Activated CD4-positive, alpha-beta memory T cell treated with anti-CD3 and anti-CD28 coated beads for 36 hours (primary cell): ENCODE data around the gene ZNF79. TPM values are rescaled to one million over a fixed set of nuclear protein-coding genes. Genes with fewer than 3 reads are reported as not detected.

Source experiments
- CTCF ChIA-PET: fragments of 350-600 bp; sonication (Branson Sonifier 250); formaldehyde crosslinking; loops from one replicate; lab custom pipeline; 2021; ENCODE audit warnings: antibody characterized with exemption, inconsistent platforms; lab: Charles Lee
- POLR2A ChIA-PET: fragments of 350-600 bp; sonication (Branson Sonifier 250); formaldehyde crosslinking; loops from one replicate; lab custom pipeline; 2021; ENCODE audit warnings: antibody characterized with exemption; lab: Charles Lee
- DNase-seq: peaks from one replicate; pipeline ENCODE4 v3.0.0-alpha.2; 2020
- H3K27ac Mint-ChIP-seq: one replicate; pipeline ENCODE4 v1.8.0; 2021; ENCODE audit warnings: mixed read lengths
- H3K27me3 Mint-ChIP-seq: one replicate; pipeline ENCODE4 v1.8.0; 2021; ENCODE audit warnings: mixed read lengths
- H3K36me3 Mint-ChIP-seq: one replicate; pipeline ENCODE4 v1.8.0; 2021; ENCODE audit warnings: mixed read lengths
- H3K4me1 Mint-ChIP-seq: one replicate; pipeline ENCODE4 v1.8.0; 2021; ENCODE audit warnings: low read depth, mixed read lengths
- H3K4me3 Mint-ChIP-seq: one replicate; pipeline ENCODE4 v1.8.0; 2021; ENCODE audit warnings: mild to moderate bottlenecking, mixed read lengths
- H3K9me3 Mint-ChIP-seq: one replicate; pipeline ENCODE4 v1.8.0; 2021; ENCODE audit warnings: mixed read lengths
- intact Hi-C: fragments of 100-400 bp; cut with micrococcal nuclease; formaldehyde crosslinking; loops from one replicate; pipeline ENCODE4 v1.15.1; 2023
- total RNA-seq, 2 experiments: library from RNA; stranded (reverse); gene quantifications; one replicate each; pipeline ENCODE4 v1.2.3, GENCODE V29; 2021

The ZNF79 gene
- total RNA-seq, 2 experiments from 2014 or later, result 9.3 to 9.7 TPM

DNA sequence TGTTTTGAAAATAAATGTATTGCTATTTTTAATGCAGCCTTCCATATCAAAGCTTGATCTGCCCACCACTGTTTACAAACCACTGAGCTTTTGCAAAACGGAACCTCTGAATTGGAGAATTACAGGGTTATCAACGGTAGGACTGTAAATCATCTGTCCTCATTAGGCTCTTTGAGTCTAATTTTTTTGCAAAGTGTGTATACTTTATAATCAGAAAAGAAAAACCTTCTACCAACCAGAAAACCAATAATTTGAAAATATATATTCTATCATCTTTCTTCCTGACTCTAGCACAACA lies 34.0 kb upstream of the ZNF79 start:
- Mint-ChIP-seq H3K27me3 (peaks cover 56% of the 10 kb centered on the region), H3K4me3 (no peak overlapping the region), H3K4me1 (peaks cover 30% of the 10 kb centered on the region), H3K9me3 (no peaks in the 10 kb centered on the region), H3K36me3 (no peaks in the 10 kb centered on the region), H3K27ac (no peak overlapping the region)
- intact Hi-C loops, result no loop called here
- ChIA-PET POLR2A (no interaction called here), CTCF (interaction anchor here (2.8 kb wide), 1 partner anchor 7 kb away, joined by 8 read pairs; the partner anchor contains the start of gene SLC2A8)
- DNase-seq, result no peak

- H3K27me3 Mint-ChIP-seq, result peaks cover 56% of the 10 kb centered on the region
- CTCF ChIA-PET, result no interaction called here
- no peaks in the 10 kb centered on the region for H3K9me3 Mint-ChIP-seq
- H3K4me1 Mint-ChIP-seq, result peaks cover 31% of the 10 kb centered on the region
- DNase-seq, result peak; percentile 35
- no peak overlapping the region for H3K4me3 Mint-ChIP-seq
- no peaks in the 10 kb centered on the region for H3K36me3 Mint-ChIP-seq
- POLR2A ChIA-PET, result no interaction called here
- intact Hi-C loops, result no loop called here
- H3K27ac Mint-ChIP-seq, result no peak overlapping the region
Observed at GRCh38 chr9:127390563-127390962, 33.6 kb upstream of the ZNF79 start.

DNA sequence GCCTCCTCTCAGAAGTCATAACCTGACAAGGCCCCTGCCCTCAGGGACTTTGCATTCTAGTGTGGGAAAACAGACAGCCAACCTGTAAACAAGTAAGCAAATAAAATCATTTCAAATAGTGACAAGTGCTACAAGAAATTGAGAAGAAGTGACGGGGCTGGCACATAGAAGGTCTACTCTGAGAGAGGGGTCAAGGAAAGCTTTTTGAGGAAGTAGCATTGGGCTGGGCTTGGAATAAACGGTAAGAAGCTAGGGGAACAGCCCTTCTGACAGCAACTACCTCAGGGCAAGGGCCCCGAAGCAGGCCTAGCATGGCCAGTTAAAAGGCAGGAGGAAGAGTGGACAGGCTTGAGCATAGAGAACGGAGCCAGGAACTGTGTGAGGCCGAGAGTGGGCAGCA lies 32.0 kb upstream of the ZNF79 start:
- intact Hi-C loops, result no loop called here
- DNase-seq, result no peak
- H3K27ac Mint-ChIP-seq, result no peak overlapping the region
- CTCF ChIA-PET, result no interaction called here
- POLR2A ChIA-PET, result interaction anchor here (0.6 kb wide), 1 partner anchor 37 kb away, joined by 6 read pairs; no protein-coding TSS in a partner anchor
- no peaks in the 10 kb centered on the region for H3K36me3 Mint-ChIP-seq
- H3K27me3 Mint-ChIP-seq, result peaks cover 49% of the 10 kb centered on the region
- H3K4me3 Mint-ChIP-seq, result no peak overlapping the region
- no peaks in the 10 kb centered on the region for H3K9me3 Mint-ChIP-seq
- peaks cover 38% of the 10 kb centered on the region for H3K4me1 Mint-ChIP-seq

GRCh38 chr9:127392976-127393375 lies 31.2 kb upstream of the ZNF79 start:
- Mint-ChIP-seq H3K27me3 (peaks cover 50% of the 10 kb centered on the region), H3K9me3 (no peaks in the 10 kb centered on the region), H3K36me3 (no peaks in the 10 kb centered on the region), H3K27ac (no peak overlapping the region), H3K4me3 (no peak overlapping the region), H3K4me1 (peaks cover 35% of the 10 kb centered on the region)
- intact Hi-C loops, result no loop called here
- CTCF ChIA-PET, result no interaction called here
- POLR2A ChIA-PET, result no interaction called here
- no peak for DNase-seq

DNA sequence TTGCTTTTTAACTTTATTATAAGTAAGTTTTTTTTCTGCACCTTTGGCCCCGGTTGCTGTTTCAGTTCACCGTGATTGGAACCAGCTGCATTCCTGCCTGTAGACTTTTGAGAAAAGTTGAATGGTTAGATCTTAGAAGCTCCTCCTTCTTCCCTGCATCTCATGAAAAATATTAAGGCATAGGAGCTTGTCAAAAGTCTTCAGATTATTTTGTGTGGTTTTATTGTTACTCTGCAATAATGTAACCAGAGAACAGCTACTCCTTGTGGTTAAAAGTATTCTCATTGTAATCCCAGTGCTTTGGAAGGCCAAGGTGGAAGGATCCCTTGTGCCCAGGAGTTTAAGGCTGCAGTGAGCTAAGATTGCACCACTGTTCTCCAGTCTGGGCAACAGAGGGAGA lies 30.5 kb upstream of the ZNF79 start:
- POLR2A ChIA-PET, result no interaction called here
- Mint-ChIP-seq H3K36me3 (no peaks in the 10 kb centered on the region), H3K9me3 (no peaks in the 10 kb centered on the region), H3K27me3 (peaks cover 56% of the 10 kb centered on the region), H3K4me1 (peaks cover 33% of the 10 kb centered on the region), H3K27ac (no peak overlapping the region), H3K4me3 (no peak overlapping the region)
- CTCF ChIA-PET, result interaction anchor here (0.9 kb wide), 1 partner anchor 179 kb away, joined by 3 read pairs; no protein-coding TSS in a partner anchor
- intact Hi-C loops, result no loop called here
- DNase-seq, result no peak

GRCh38 chr9:127395497-127396252 lies 28.5 kb upstream of the ZNF79 start:
- H3K4me1 Mint-ChIP-seq, result peaks cover 16% of the 10 kb centered on the region
- intact Hi-C loops, result loop anchor here (1.0 to 2.0 kb wide), 4 partner anchors 7 to 171 kb away; partner anchors contain the start of genes LRSAM1, RPL12 and ZNF79
- peak overlapping the region; percentile 52 for H3K4me3 Mint-ChIP-seq
- no peak overlapping the region for H3K27ac Mint-ChIP-seq
- CTCF ChIA-PET, result interaction anchor here (1.0 to 1.8 kb wide), 2 partner anchors 54 to 181 kb away, joined by 3 to 17 read pairs; no protein-coding TSS in a partner anchor
- H3K36me3 Mint-ChIP-seq, result no peaks in the 10 kb centered on the region
- DNase-seq, result no peak
- H3K27me3 Mint-ChIP-seq, result peaks cover 61% of the 10 kb centered on the region
- no peaks in the 10 kb centered on the region for H3K9me3 Mint-ChIP-seq
- POLR2A ChIA-PET, result interaction anchor here (1.4 kb wide), 1 partner anchor 7 kb away, joined by 6 read pairs; no protein-coding TSS in a partner anchor

DNA sequence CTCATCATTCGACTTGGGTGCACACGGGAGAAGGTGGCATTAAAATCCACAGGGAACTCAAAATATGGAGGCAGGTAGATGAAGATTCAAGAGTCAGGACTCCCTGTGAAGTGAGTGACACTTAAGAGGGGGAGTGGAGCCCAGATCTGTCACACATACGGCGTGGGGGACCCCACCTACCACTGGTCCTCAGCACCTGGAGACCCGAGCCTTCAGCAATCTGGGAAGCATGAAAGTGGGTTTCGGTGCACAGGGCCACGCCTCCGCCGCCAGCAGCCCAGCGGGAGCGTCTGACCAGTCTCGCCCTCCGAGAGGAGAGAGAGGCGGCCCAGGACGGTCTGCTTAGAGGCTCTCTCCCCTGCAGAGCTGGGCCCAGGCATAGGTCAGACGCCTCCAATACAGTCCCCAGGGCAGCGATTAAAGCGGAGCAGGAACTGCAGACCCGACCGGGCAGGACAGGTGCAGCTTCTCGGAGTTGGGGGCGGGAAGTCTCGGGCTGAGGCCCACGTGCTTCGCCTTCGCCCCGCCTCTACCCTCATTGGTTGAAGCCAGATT lies 27.9 kb upstream of the ZNF79 start:
- no peak overlapping the region for H3K27ac Mint-ChIP-seq
- peak overlapping the region; percentile 52 for H3K4me3 Mint-ChIP-seq
- peaks cover 16% of the 10 kb centered on the region for H3K4me1 Mint-ChIP-seq
- DNase-seq, result no peak
- intact Hi-C loops, result loop anchor here (1.0 to 2.0 kb wide), 4 partner anchors 8 to 172 kb away; partner anchors contain the start of genes LRSAM1, RPL12 and ZNF79
- ChIA-PET CTCF (interaction anchor here (0.7 to 1.8 kb wide), 14 partner anchors 8 to 339 kb away, joined by 3 to 17 read pairs (median 3); partner anchors contain the start of genes TOR2A and ZNF79), POLR2A (interaction anchor here (0.9 to 2.3 kb wide), 3 partner anchors 8 to 54 kb away, joined by 3 to 18 read pairs (median 6); partner anchors contain the start of genes LRSAM1, RPL12 and ZNF79)
- H3K36me3 Mint-ChIP-seq, result no peaks in the 10 kb centered on the region
- peaks cover 59% of the 10 kb centered on the region for H3K27me3 Mint-ChIP-seq
- no peaks in the 10 kb centered on the region for H3K9me3 Mint-ChIP-seq

GRCh38 chr9:127396808-127397645 lies 27.2 kb upstream of the ZNF79 start, which contains the start of gene SLC2A8:
SLC2A8 (plus strand) TSS chr9:127397169; CDS start chr9:127397231, 62 bp downstream.
- peaks cover 57% of the 10 kb centered on the region for H3K27me3 Mint-ChIP-seq
- ChIA-PET CTCF (interaction anchor here (0.6 to 1.8 kb wide), 16 partner anchors 8 to 338 kb away, joined by 3 to 17 read pairs (median 3); partner anchors contain the start of genes TOR2A and ZNF79), POLR2A (interaction anchor here (0.9 to 2.3 kb wide), 3 partner anchors 9 to 54 kb away, joined by 3 to 18 read pairs (median 6); partner anchors contain the start of genes LRSAM1, RPL12 and ZNF79)
- H3K27ac Mint-ChIP-seq, result no peak within 1 kb of the TSS
- H3K4me3 Mint-ChIP-seq, result peak within 1 kb of the TSS; percentile 60
- no peaks in the 10 kb centered on the region for H3K9me3 Mint-ChIP-seq
- H3K4me1 Mint-ChIP-seq, result peaks cover 16% of the 10 kb centered on the region
- intact Hi-C loops, result loop anchor here (1.0 to 2.0 kb wide), 5 partner anchors 9 to 183 kb away; partner anchors contain the start of genes LRSAM1, RPL12 and ZNF79
- peak; percentile 97 for DNase-seq
- no peaks in the 10 kb centered on the region for H3K36me3 Mint-ChIP-seq

DNA sequence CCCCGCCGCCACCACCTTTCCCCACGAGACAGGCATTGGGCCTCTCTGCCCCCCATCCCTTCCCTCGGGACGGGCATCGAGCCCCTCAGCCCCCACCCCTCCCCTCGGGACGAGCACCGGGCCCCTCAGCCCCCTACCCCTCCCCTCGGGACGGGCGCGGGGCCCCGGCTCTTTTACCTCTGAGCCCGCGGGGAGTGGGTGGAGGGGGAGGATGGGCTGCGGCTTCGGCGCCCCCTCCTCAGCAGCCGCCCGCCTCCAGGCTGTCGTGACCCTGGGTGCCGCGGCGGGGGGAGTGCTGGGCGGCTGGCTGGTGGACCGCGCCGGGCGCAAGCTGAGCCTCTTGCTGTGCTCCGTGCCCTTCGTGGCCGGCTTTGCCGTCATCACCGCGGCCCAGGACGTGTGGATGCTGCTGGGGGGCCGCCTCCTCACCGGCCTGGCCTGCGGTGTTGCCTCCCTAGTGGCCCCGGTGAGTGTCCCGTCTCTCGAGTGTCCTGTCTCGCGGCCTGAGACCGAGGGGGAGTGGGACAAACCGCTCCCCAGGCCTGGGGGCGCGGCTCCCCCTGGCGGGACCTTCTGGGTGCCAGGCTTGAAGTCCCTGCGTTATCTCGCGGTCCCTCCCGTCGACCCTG lies 26.4 kb upstream of the ZNF79 start:
- Mint-ChIP-seq H3K36me3 (no peaks in the 10 kb centered on the region), H3K27me3 (peaks cover 56% of the 10 kb centered on the region), H3K27ac (no peak overlapping the region), H3K9me3 (no peaks in the 10 kb centered on the region), H3K4me1 (peaks cover 16% of the 10 kb centered on the region), H3K4me3 (peak overlapping the region; percentile 60)
- intact Hi-C loops, result loop anchor here (1.0 to 2.0 kb wide), 2 partner anchors 53 to 183 kb away; partner anchors contain the start of genes LRSAM1 and RPL12
- ChIA-PET CTCF (interaction anchor here (1.0 to 1.8 kb wide), 9 partner anchors 9 to 337 kb away, joined by 3 to 17 read pairs (median 4); partner anchors contain the start of genes TOR2A and ZNF79), POLR2A (interaction anchor here (2.3 kb wide), 1 partner anchor 53 kb away, joined by 18 read pairs; the partner anchor contains the start of genes LRSAM1 and RPL12)
- DNase-seq, result peak; percentile 48

GRCh38 chr9:127398275-127398647 lies 25.9 kb upstream of the ZNF79 start:
- H3K27me3 Mint-ChIP-seq, result peaks cover 51% of the 10 kb centered on the region
- ChIA-PET CTCF (interaction anchor here (0.8 to 1.5 kb wide), 4 partner anchors 50 to 184 kb away, joined by 3 to 5 read pairs (median 3); no protein-coding TSS in a partner anchor), POLR2A (interaction anchor here (2.3 kb wide), 1 partner anchor 52 kb away, joined by 18 read pairs; the partner anchor contains the start of genes LRSAM1 and RPL12)
- DNase-seq, result no peak
- no peaks in the 10 kb centered on the region for H3K36me3 Mint-ChIP-seq
- H3K9me3 Mint-ChIP-seq, result no peaks in the 10 kb centered on the region
- H3K4me1 Mint-ChIP-seq, result peaks cover 16% of the 10 kb centered on the region
- H3K27ac Mint-ChIP-seq, result no peak overlapping the region
- peak overlapping the region; percentile 60 for H3K4me3 Mint-ChIP-seq
- intact Hi-C loops, result no loop called here
